ENCODE measurements around the gene SLC6A13.
"Not testable (repeated sequence)": the region's sequence is repeated elsewhere in the genome, so short reads cannot be mapped to it uniquely, and the experiment has no call there.

- not testable (repeated sequence) for TF ChIP-seq POLR2A, CTCF (IDR thresholded peaks at IDR 0.05)
Measured at GRCh38 chr12:300166-300565, 37.5 kb upstream of the SLC6A13 start.
